Fibroblast of pulmonary artery (primary cell): ENCODE results near the gene KRT40.

Experiments
- DNase-seq: peaks from one replicate; pipeline ENCODE4 v3.0.0-alpha.2; 2010; ENCODE audit warnings: low read depth
- H3K4me3 ChIP-seq: replicated peaks from 2 replicates; pipeline ENCODE4 v1.5.1; 2011; ENCODE audit warnings: low read depth, mild to moderate bottlenecking, control low read depth, low read length, moderate library complexity
- CTCF ChIP-seq: IDR thresholded peaks from 2 replicates; pipeline ENCODE4 v1.5.1; 2011; ENCODE audit warnings: mild to moderate bottlenecking, control low read depth, low read length, inconsistent platforms; ENCODE audit errors: missing control alignments

Gene KRT40

GRCh38 chr17:41018541-41018940, 34.4 kb upstream of the KRT40 start:
- no peak for TF ChIP-seq CTCF
- no peak overlapping the region for H3K4me3 ChIP-seq
- DNase-seq = no peak

GRCh38 chr17:41016578-41017215, 32.6 kb upstream of the KRT40 start:
- TF ChIP-seq CTCF = no peak
- no peak overlapping the region for H3K4me3 ChIP-seq
- DNase-seq = no peak

GRCh38 chr17:41015454-41015853, 31.3 kb upstream of the KRT40 start:
- H3K4me3 ChIP-seq = no peak overlapping the region
- TF ChIP-seq CTCF = no peak
- DNase-seq = no peak

- DNase-seq = no peak
- H3K4me3 ChIP-seq = no peak overlapping the region
- TF ChIP-seq CTCF = no peak
Observed at GRCh38 chr17:41013606-41014005, 29.5 kb upstream of the KRT40 start.

GRCh38 chr17:41013181-41013580, 29.1 kb upstream of the KRT40 start:
- no peak for DNase-seq
- no peak overlapping the region for H3K4me3 ChIP-seq
- TF ChIP-seq CTCF = no peak

GRCh38 chr17:41012326-41013120, 28.4 kb upstream of the KRT40 start:
- no peak for DNase-seq
- TF ChIP-seq CTCF = no peak
- no peak overlapping the region for H3K4me3 ChIP-seq

- no peak for DNase-seq
- no peak for TF ChIP-seq CTCF
Observed at GRCh38 chr17:41010441-41010840, 26.3 kb upstream of the KRT40 start.

More at GRCh38 chr17:41010441-41010840, 26.3 kb upstream of the KRT40 start:
- no peak overlapping the region for H3K4me3 ChIP-seq
